HK-2 (cell line): Measurements from ENCODE around the gene CLDN16.
A peak's percentile ranks its signal among the peaks of the same experiment; 100 is the strongest.

ENCODE experiments used
- DNase-seq: peaks from one replicate; pipeline ENCODE4 v3.0.0-alpha.2; 2018; ENCODE audit not compliant: unreplicated experiment

Gene CLDN16, protein sequence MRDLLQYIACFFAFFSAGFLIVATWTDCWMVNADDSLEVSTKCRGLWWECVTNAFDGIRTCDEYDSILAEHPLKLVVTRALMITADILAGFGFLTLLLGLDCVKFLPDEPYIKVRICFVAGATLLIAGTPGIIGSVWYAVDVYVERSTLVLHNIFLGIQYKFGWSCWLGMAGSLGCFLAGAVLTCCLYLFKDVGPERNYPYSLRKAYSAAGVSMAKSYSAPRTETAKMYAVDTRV

DNA sequence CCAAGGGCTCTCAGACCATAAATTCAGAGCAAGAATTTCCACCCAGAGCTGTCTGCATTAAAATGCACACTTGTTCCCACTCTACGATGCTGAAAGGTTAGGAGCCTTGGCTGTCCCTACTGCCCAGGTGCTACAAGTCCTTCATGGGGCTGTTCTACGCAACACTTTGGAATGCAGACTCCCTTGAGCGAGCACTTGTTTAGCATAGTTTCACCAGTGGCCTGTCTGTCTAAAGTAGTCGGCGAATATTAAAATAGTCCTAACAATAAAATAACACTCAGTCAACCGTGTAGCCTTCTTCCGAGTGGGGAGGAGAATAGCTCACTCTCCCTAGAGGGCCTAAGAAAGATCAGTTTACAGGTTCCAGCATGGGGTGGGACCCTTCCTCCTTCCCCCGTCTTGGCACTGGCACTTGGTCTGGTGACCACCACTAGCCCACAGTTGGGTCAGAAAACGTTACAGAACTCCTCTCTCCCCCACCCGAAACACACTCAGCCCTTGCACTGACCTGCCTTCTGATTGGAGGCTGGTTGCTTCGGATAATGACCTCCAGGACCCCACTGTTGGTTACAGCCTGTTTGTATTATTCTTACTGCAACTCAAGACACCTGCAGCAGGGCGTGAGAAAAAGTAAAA lies at the start of gene CLDN16:
CLDN16 (plus strand) TSS at position 586 of the 636 bp plus-strand sequence. CDS start 167 bp downstream, outside the sequence.
- no peak for DNase-seq

DNA sequence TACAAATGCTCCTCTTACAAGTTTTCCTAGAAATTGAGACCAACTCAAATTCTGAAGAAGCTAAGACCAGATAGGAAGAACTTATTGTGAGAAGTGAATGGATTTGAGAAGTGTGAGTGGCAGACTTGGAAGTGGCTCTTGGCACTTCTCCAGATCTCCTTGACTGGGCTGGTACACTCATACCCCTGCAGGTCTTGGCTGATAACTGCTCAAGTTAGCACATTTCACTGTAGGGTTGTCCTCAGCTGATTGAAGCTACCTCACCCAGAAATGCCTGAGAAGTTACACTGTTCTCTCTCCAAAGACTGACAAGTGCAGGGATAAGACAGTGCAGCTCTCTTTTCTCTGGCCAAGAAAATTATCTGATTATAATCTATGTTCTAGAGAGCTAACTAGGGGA lies 49.2 kb upstream of the CLDN16 start:
- no peak for DNase-seq

DNA sequence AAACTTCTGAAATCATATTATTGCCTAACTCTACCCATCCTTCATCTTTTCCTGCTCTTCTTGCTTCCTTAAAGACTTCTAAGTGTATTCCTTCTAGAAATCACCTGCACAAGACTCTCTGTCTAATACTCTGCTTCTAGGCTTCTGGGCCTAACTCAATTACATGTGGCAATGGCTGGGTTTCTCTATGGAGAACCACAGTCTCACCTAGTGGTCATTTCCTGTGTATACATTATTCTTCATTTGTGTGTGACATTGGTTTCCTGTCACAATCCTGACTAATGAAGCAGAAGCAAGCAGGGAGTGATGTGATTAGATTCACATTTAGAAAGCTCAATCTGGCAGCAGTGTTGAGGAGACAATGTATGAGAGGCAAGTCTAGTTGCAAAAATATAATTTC lies 48.8 kb upstream of the CLDN16 start:
- DNase-seq = no peak

DNA sequence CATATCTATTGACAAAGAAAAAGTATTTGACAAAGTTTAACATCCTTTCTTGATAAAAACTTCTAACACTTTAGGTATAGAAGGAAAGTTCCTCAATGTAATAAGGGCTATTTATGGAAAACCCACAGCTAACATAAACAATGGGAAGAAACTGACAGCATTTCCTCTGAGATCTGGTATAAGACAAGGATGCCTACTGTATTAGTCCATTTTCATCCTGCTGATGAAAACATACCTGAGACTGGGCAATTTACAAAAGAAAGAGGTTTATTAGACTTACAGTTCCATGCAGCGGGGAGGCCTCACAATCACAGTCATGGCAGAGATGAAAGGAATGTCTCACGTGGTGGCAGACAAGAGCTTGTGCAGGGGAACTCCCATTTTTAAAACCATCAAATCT lies 47.9 kb upstream of the CLDN16 start:
- DNase-seq = no peak

DNA sequence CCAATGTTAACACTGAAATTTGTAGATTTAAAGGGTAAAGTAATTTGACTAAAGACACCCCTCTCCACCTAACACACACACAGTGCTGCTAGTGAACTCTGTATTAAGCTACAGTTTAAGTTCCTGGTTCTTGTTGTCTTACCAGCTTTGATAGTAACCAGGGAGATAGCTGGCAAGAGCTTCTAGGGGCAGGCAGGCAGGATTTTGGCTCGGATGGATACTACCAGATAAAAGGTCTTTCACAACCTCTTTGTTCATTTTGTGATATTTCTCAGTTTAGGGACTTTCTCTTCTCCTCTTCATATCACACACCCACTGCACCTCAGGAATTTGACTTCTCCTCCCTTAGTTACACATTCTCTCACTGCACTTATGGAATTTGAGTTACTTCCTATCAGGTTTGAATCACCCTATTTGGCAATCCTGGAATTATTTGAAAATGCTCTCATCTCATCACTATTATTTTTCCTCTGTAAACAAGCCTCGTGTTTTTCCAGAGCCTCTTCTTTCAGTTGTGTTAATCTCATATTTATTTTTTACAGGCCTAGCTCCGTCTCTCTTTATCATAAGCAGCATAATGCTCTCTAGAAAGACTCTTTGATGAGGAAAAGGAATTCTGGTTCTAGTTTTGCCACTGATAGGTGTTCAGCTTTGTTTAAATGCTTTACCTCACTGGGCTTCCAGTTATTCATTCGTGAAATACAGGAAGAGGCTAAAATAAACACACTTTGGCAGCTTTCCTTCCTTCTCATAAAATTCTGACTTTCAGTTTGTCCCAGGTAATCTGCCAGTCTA lies 42.7 kb upstream of the CLDN16 start:
- peak; percentile 71 for DNase-seq

DNA sequence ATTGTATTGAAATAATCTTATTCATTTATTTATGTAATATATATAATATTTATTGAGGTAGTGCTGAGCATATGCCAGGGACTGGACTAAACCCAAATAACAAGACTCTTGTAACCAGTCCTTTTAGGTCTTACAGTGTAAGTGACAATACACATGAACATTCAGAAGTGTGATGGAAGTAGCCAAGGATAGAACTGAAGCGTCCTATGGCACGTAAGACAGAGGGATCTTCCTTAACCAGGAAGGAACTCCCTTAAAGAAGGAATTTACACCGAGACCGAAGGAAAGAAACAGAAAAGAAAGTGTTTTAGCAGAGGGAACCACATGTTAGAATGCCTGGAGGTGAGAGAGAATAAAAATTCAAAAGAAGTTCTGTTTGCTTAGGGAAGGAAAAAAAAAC lies 42.1 kb upstream of the CLDN16 start:
- peak; percentile 26 for DNase-seq

DNA sequence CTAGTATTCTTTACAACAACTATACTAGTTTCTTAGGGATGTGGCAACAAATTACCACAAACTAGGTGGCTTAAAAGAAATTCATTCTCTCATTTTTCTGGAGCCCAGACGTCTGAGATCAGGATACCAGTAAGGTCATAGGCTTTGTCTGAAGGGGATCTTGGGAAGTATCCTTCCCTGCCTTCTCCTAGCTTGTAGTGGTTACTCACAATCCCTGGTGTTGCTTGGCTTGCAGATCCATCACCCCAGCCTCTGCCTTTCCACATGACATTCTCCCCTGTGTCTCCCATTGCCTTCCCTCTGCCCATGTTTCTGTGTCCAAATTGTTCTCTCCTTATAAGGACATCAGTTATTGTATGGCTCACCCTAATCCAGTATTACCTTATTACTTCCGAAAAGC lies 41.4 kb upstream of the CLDN16 start:
- peak; percentile 49 for DNase-seq

DNA sequence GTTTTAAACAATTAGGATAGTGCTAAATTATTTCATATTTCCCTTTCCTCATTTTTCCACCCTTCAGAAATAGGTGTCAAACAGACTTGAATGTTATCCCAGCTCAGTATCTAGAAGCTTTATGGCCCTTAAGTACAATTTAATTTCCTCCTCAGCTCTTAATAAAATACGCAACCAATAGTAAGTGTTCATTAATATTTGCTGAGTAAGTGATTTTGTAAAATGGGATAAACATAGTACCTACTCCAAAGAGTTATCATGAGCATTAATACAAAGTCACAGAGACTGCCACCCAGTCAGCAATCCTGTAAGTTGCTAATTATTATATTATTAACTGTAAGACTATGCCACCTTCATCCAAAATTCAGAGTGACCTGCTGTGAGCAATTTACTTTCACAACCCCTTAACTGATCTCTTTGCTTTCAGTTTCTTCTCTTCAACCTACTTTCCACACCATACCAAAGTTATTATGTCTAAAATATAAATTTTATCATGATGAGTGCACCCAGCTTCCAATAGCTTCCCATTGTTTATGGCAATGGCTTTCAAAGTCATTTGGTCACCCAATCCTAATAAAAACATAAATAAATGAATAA lies 35.0 kb upstream of the CLDN16 start:
- DNase-seq = no peak

DNA sequence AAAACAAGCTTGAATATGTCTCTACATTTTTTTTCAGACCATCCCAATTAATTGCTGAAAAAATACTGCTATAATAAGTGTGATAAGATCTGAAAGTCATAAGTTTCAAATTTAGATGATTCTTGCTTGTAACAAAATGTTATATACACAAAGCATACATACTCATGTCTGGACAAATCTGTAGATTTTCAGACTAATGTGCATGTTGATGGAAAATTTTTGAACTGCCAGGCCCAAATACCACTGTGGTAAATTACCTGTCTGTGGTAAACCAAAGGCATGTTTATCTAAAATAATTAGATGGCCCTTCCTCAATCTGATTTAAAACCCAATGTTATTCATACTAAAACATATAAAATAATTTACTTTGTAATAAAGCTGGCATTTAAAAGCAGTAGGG lies 31.7 kb upstream of the CLDN16 start:
- DNase-seq = no peak

DNA sequence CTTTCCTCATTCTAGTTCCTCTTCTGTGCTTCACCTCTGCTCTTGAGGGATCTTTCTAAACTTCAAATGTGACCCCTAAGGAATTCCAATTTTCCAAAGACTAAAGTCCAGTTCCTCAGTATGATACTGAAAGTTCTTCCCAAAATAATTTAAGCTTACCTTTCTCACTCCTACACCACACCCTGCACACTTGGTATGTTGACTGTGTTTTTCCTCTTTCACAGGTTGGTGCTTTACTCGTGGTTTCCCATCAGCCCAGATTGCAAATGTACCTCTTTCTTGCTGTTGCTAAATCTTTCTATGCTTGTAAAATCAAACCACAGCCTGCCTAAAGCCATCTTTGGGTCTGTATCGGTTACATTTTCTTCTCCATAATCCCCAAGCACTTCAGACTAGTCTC lies 30.5 kb upstream of the CLDN16 start:
- DNase-seq = no peak

DNA sequence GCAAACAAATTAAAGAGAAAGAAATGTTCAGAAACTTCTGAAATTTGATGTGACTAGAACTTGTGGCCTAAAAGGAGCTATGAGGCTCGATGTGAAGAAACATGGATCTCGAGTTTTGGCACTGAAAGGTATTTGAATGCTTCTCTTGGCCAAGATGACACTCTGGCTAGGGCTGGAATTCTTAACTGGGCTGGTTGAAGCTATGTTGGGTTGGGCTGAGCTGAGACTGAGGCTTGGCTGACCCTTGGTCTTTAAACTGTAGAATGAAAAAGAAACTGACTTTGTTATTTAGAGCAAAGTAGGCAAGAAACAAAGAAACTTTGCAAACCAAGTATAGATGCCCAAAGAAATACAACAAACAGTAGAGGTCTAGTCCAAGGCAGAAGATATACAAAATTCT lies 28.1 kb upstream of the CLDN16 start:
- no peak for DNase-seq

DNA sequence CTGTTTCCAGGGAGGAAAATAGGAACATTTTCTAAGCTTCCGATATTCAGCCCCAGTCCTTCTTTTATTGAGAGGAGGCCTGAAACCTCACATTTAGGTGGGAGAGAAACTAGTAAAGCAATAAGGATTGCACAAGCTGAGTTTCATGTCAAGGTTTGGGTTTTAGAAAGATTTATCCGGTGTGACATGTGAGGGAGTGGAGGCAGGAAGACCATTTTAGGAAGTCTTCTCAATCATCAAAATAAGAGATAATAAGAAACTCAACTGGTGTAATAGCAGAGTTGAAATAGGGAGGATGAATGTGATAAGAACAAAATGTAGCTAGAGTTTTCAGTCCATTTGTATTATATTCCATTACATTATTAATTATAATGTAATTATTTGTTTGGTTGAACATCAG lies 27.7 kb upstream of the CLDN16 start:
- no peak for DNase-seq

DNA sequence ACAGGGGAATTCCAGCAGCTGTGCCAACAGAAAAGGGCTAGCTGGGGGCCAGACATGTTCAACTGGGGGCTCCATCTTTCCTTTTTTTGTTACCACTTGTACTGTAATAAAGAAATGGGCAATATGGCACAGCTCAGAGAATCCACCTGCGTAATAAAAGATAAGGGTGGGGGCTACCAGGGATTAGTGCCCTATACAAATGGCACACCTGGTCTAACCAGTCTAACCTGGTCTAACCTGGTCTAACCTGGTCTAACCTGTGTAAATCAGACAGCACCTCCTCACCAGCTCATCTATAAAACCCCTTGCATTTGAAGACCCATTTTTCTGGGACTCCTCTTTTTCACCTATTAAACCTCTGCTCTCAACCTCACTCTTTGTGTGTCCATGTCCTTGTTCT lies 26.2 kb upstream of the CLDN16 start:
- DNase-seq = no peak

DNA sequence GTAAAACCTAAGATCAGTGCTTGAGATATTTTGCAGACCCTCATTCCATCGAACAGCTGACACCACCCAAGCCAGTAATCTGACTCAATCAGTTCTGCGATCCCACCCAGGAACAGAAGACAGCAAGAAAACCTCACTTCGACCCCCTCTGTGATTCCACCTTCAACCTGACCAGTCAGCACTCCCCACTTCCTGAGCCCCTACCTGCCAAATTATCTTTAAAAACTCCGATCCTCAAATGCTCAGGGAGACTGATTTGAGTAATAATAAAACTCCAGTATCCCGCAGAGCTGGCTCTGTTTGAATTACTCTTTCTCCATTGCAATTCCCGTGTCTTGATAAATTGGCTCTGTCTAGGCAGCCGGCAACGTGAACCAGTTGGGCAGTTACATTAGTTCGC lies 25.7 kb upstream of the CLDN16 start:
- DNase-seq = no peak

DNA sequence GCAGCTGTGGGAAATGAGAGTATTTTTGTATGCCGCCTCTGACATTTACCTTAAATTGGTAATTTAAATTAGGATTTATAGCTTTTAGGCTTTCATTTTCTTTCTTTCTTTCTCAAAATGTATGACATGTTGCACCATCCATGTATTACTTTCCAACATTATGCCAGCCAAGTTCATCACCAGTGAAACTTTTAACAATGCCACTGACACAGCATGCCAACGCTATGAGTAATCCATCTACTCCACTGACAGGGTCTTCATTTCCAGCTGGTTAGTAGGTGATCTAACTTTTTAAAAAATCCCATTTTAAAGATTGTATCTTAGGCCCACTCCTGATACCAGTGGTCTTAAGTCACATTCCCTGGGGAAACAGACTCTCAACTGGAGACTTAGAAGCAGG lies 21.8 kb upstream of the CLDN16 start:
- no peak for DNase-seq

DNA sequence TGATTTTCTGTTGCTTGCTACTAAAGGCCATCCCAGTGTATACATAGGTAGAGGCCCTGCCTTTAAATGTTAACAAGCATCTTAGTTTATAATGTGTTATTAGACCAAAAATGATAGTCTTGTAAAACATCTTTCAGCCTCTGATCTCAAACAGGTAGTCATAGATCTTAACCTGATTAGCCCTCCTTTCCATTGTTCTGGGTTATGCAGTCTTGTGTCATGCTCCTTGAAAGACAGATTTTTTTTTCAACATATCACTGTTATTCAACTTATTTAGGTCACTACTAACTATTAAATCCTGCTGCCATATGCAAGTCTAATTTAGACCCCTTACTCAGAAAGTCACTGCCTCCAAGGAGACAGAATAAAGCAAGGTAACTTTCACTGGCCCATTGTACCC lies 19.1 kb upstream of the CLDN16 start:
- DNase-seq = no peak

DNA sequence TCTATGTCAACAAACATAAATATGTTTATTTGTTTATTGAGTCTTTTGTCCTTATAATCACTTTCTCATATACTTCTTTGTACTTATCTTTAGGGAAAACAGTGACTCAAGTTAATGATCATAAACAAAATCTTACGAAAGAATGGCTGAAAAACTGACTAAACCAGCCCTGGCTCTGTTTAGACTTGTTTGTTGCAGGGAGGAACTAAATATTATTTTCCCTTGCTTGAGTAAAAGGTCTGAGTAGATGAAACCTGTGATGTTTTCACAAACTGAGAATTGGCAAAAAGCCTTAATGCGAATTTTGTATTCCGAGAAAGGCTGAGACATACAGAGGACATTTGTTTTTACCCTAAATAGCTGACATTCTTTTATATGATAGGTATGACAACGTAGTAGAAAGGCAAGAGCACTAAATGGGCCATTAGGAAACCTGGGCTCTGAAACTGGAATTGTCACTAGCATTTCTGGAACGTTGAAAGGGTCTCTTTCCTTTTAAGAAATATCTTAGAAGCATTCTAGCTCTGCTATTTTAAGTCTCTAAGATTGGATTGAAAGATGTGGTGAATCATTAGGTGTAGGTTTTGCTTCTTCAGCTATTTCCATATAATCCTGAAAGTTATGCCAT lies 18.2 kb upstream of the CLDN16 start:
- no peak for DNase-seq

DNA sequence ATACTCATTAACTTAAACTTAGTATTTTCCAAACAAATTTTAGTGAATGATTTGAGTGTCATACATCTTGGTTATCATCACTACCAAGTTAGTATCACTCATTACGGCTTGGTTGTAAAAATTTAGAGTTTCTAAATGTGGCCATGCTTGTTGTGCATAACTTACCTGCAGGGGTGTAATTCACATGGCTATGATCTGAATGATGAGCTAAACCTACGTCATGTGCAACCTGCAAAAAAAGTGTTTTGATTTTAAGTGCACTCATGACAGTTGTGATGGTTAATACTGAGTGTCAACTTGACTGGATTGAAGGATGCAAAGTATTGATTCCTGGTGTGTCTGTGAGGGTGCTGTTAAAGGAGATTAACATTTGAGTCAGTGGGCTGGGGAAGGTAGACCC lies 17.6 kb upstream of the CLDN16 start:
- DNase-seq = no peak

DNA sequence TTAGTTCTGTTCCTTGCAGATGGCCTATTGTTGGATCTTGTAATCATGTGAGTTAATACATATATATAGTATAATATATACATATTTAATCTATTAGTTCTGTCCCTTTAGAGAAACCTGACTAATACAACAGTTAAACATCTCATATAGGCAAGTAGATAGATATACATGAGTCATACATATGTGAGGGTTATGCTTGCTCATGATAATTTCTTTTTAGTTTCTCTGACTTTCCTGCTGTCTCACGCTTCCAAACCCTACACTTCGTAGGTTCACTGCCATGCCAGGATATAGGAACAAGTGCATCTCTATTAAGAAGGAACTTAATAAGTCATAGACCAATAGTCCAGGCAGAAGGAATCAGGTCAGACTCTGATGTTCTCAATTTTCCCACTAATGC lies 16.8 kb upstream of the CLDN16 start:
- no peak for DNase-seq

DNA sequence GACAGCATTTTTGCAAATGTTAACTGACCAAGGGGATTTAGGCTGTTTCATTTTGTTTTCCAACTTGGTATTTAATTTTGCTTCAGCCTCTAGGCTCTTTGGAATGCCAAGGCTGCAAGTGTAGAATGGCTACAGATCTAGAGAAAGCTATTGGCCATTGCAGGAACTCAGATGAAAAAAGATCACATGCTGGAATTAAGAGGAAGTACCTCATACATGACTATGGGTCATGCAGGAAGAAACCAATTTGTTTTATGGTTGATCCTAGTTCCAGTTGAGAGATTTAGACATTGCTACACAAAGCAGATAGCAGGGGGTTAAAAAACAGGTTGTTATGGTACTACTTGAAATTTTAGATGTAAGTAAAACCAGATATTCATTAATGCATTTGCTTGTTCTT lies 12.7 kb upstream of the CLDN16 start:
- no peak for DNase-seq

DNA sequence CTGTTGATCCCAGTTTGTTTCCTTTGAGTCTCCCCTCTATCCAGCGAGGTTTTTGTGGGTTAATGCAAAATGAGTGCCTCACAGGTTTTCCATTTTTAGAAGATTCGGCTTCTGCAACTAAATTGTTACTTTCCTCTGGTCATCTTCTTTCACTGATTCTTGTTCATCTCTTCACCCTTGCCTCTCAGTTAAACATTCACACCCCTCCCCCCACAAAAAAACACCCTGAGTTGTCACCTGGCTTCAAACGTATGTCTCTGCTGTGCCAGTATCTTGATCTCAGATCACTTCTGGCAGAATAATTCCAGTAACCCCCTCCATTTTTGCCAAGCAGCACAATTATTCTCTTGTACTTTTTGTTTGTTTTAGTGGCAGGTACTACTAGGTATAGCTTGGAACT lies 12.3 kb upstream of the CLDN16 start:
- DNase-seq = peak; percentile 24

DNA sequence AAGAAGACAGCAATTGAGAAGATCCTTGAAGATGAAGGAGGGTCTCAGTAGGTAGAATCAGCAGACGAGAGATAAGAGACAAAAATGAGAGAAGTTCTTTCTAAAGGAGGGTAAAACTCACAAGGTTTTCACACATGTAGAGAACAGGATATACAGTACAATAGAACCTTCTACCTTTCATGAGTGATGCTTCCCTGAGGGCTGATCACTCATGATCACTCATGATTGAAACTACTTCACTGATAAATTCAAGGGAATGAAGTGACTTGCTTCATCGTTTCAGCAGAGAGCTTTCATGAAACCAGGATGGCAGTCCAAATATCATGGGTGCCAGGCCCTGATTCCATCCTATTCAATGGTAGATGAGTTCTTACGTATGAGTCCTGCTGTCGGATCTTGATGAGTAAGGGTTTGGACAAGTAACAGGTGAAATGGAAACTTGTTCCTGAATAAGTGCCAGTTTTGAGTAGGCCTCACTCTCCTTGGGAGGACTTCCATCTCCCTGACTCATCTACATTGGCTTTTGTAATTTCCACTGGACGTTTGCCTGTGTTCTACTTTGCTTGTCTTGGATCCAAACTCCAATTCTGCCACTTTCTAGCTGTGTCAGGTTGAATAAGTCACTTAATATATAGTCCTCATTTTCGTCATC lies 9.6 kb upstream of the CLDN16 start:
- DNase-seq = no peak
